Body of pancreas (tissue), 4 donors: Measurements from ENCODE around the gene ISYNA1.

Experiments
- CTCF ChIP-seq, 7 experiments: fragments of 450-650 bp in 4 of 7; fragments of 200-600 bp in 3 of 7; sonication (generic) in 3 of 7; IDR thresholded peaks; one replicate each; pipeline ENCODE4 v1.5.1; 2016 to 2019; ENCODE audit warnings: antibody characterized with exemption in 7 of 7
- POLR2A ChIP-seq, 3 donors: fragments of 450-650 bp; IDR thresholded peaks; one replicate each; pipeline ENCODE4 v1.6.1; 2016; ENCODE audit warnings: antibody characterized with exemption in 3 of 3, mild to moderate bottlenecking in 2 of 3

GRCh38 chr19:18391509-18392075 is 46.3 kb downstream of the ISYNA1 start:
- TF ChIP-seq CTCF (IDR thresholded peaks at IDR 0.05) (no peak), POLR2A (IDR thresholded peaks at IDR 0.05) (no peak)
